GM12891 (cell line): ENCODE results near the gene ATXN1L.

Source experiments
- POLR2A ChIP-seq: IDR thresholded peaks from 2 replicates; pipeline ENCODE4 v1.6.1; 2011; ENCODE audit warnings: low read depth, low read length, control low read depth
- POLR2AphosphoS5 ChIP-seq: IDR thresholded peaks from 2 replicates; pipeline ENCODE4 v1.6.1; 2011; ENCODE audit warnings: low read depth, low read length, control low read depth
- POU2F2 ChIP-seq: IDR thresholded peaks from 2 replicates; pipeline ENCODE4 v1.6.1; 2011; ENCODE audit warnings: low read depth, mild to moderate bottlenecking, control low read depth, low read length, moderate library complexity
- SPI1 ChIP-seq: IDR thresholded peaks from 2 replicates; pipeline ENCODE4 v1.6.1; 2011; ENCODE audit warnings: low read depth, low read length, control low read depth
- TAF1 ChIP-seq: IDR thresholded peaks from 2 replicates; pipeline ENCODE4 v1.6.1; 2011; ENCODE audit warnings: low read depth, low read length, control low read depth

DNA sequence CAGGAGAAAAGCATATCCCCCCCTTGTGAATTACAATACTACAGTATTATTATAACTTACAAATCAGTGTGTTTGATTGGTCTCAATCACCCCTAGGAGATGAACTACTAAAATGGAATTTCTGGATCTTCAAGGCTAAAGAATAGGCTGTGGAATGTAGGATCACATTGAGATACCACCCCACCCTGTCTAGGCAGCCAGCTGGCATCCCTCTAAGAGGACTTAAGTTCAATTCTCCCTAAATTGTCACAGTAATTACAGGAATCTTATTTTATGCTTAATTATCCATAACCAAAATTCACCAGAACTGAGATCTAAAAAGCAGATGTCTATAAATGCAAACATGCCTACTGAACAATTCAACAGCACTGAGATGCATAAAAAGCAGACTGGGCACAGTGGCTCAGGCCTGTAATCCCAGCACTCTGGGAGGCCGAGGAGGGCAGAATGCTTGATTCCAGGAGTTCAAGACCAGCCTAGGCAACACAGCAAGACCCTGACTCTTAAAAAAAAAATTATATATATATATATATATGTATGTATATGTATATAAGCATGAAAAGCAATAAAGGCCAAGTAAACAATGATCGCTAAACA, 49.2 kb upstream of the ATXN1L start:
- TF ChIP-seq POLR2AphosphoS5: no peak
- TF ChIP-seq POLR2A: no peak
- TF ChIP-seq SPI1: no peak
- TF ChIP-seq TAF1: no peak
- no peak for TF ChIP-seq POU2F2
